ENCODE data around the gene SDK2.

Gene SDK2

GRCh38 chr17:73514146-73514863 lies 129.9 kb downstream of the SDK2 start:
- H3K36me3 ChIP-seq: no peaks in the 10 kb centered on the region
- H3K9me3 ChIP-seq: no peaks in the 10 kb centered on the region
- no peaks in the 10 kb centered on the region for H3K27me3 ChIP-seq
- H3K4me1 ChIP-seq: 0 out of 2 replicates have a peak, but pooled peaks cover 3% of the 10 kb centered on the region
- no peak for TF ChIP-seq CTCF (IDR thresholded peaks at IDR 0.05; ENCODE audit: low read depth, low read length)
- DNase-seq: no peak
- H3K4me3 ChIP-seq (ENCODE audit: low read depth, low read length): no peak overlapping the region

GRCh38 chr17:73513426-73513825 lies 130.8 kb downstream of the SDK2 start:
- H3K27me3 ChIP-seq: no peaks in the 10 kb centered on the region

GRCh38 chr17:73511719-73512115 lies 132.5 kb downstream of the SDK2 start:
- Histone ChIP-seq H3K27me3 (no peaks in the 10 kb centered on the region), H3K4me1 (peaks cover 10% of the 10 kb centered on the region), H3K36me3 (no peaks in the 10 kb centered on the region), H3K4me3 (ENCODE audit: low read depth, low read length) (no peak overlapping the region), H3K9me3 (no peaks in the 10 kb centered on the region)
- no peak for DNase-seq
- no peak for TF ChIP-seq CTCF (IDR thresholded peaks at IDR 0.05; ENCODE audit: low read depth, low read length)

More at GRCh38 chr17:73513426-73513825, 130.8 kb downstream of the SDK2 start:
- Histone ChIP-seq H3K9me3 (no peaks in the 10 kb centered on the region), H3K4me1 (0 out of 2 replicates have a peak, but pooled peaks cover 3% of the 10 kb centered on the region), H3K36me3 (no peaks in the 10 kb centered on the region), H3K4me3 (ENCODE audit: low read depth, low read length) (no peak overlapping the region)
- TF ChIP-seq CTCF (IDR thresholded peaks at IDR 0.05; ENCODE audit: low read depth, low read length): no peak
- no peak for DNase-seq

- Histone ChIP-seq H3K4me3 (ENCODE audit: low read depth, low read length) (no peak overlapping the region), H3K4me1 (peaks cover 15% of the 10 kb centered on the region), H3K36me3 (no peaks in the 10 kb centered on the region), H3K27me3 (no peaks in the 10 kb centered on the region), H3K9me3 (no peaks in the 10 kb centered on the region)
- DNase-seq: no peak
- no peak for TF ChIP-seq CTCF (IDR thresholded peaks at IDR 0.05; ENCODE audit: low read depth, low read length)
Observed at GRCh38 chr17:73510981-73511718, 133.1 kb downstream of the SDK2 start.

- DNase-seq: no peak
- Histone ChIP-seq H3K36me3 (no peaks in the 10 kb centered on the region), H3K4me3 (ENCODE audit: low read depth, low read length) (no peak overlapping the region), H3K27me3 (no peaks in the 10 kb centered on the region), H3K9me3 (no peaks in the 10 kb centered on the region), H3K4me1 (peaks cover 19% of the 10 kb centered on the region)
- TF ChIP-seq CTCF (IDR thresholded peaks at IDR 0.05; ENCODE audit: low read depth, low read length): no peak
Observed at GRCh38 chr17:73508931-73509605, 135.2 kb downstream of the SDK2 start.
